HepG2 (cell line): ENCODE results near the gene GMEB1. TPM values are rescaled to one million over a fixed set of nuclear protein-coding genes. Genes with fewer than 3 reads are reported as not detected.

Experiments
- EEA1 ChIP-seq: sonication (generic); formaldehyde crosslinking; IDR thresholded peaks from 2 replicates; pipeline ENCODE4 v1.5.1; 2020; ENCODE audit warnings: mild to moderate bottlenecking, missing genetic modification reagents, borderline replicate concordance
- FOXO1 ChIP-seq: sonication (generic); formaldehyde crosslinking; IDR thresholded peaks from 2 replicates; pipeline ENCODE4 v1.4.0; 2020; ENCODE audit warnings: missing genetic modification reagents
- NR2F2 ChIP-seq: IDR thresholded peaks from 2 replicates; pipeline ENCODE4 v1.6.1; 2012; ENCODE audit warnings: low read depth, inconsistent platforms, borderline replicate concordance
- SNAPC2 ChIP-seq: sonication (generic); formaldehyde crosslinking; IDR thresholded peaks from 2 replicates; pipeline ENCODE4 v1.8.1; 2022; ENCODE audit warnings: mild to moderate bottlenecking, missing genetic modification reagents
- TGIF2 ChIP-seq: IDR thresholded peaks from 2 replicates; pipeline ENCODE4 v1.6.1; 2016; ENCODE audit warnings: control low read depth, missing compliant biosample characterization
- XRCC5 ChIP-seq: fragments of 200-400 bp; formaldehyde crosslinking; optimal IDR thresholded peaks from 2 replicates; pipeline ENCODE3; 2017; ENCODE audit warnings: mild to moderate bottlenecking, low read length
- YEATS4 ChIP-seq: sonication (generic); formaldehyde crosslinking; IDR thresholded peaks from 2 replicates; pipeline ENCODE4 v1.4.0; 2020; ENCODE audit warnings: missing genetic modification reagents, borderline replicate concordance
- ZNF556 ChIP-seq: sonication (generic); formaldehyde crosslinking; IDR thresholded peaks from 2 replicates; pipeline ENCODE4 v1.4.0; 2020; ENCODE audit warnings: mild to moderate bottlenecking, missing genetic modification reagents, borderline replicate concordance
- polyA plus RNA-seq, 8 experiments: library from polyadenylated mRNA; depleted of rRNA in 3 of 8; stranded (reverse) in 7 of 8; unstranded in 1 of 8; fragments of >200 nt; fragmentation: Illumina TruSeq in 4 of 8; extraction: Trizol in 4 of 8; gene quantifications; 2 replicates each; pipeline versions ENCODE4 v1.2.1 to v1.2.3, GENCODE V29; 2011 to 2016; ENCODE audit warnings: low read depth in 4 of 8, missing spikeins in 1 of 8, mixed read lengths in 1 of 8; ENCODE audit not compliant: insufficient read depth in 1 of 8
- total RNA-seq, 5 experiments: library from RNA; depleted of rRNA; stranded (reverse); fragments of >200 nt; fragmentation: Illumina TruSeq; extraction: Trizol; gene quantifications; 2 replicates each; pipeline ENCODE4 v1.2.3, GENCODE V29; 2016; ENCODE audit warnings: low read depth in 1 of 5
- TF ChIP-seq, protein P1 (sequence below): sonication (generic); formaldehyde crosslinking; IDR thresholded peaks from 2 replicates; pipeline ENCODE4 v1.4.0; 2020; ENCODE audit warnings: missing genetic modification reagents, borderline replicate concordance
- TF ChIP-seq, protein P2 (sequence below): sonication (generic); formaldehyde crosslinking; IDR thresholded peaks from 2 replicates; pipeline ENCODE4 v1.4.0; 2020; ENCODE audit warnings: missing genetic modification reagents
- TF ChIP-seq, protein P3 (sequence below): sonication (generic); formaldehyde crosslinking; IDR thresholded peaks from 2 replicates; pipeline ENCODE4 v1.5.1; 2020; ENCODE audit warnings: mild to moderate bottlenecking, missing genetic modification reagents
- TF ChIP-seq, protein P4 (sequence below): sonication (generic); formaldehyde crosslinking; conservative IDR thresholded peaks from 2 replicates; pipeline ENCODE4 v1.4.0; 2020; ENCODE audit warnings: mild to moderate bottlenecking, missing genetic modification reagents, moderate library complexity
- TF ChIP-seq, protein P5 (sequence below): sonication (generic); formaldehyde crosslinking; IDR thresholded peaks from 2 replicates; pipeline ENCODE4 v1.8.0; 2022; ENCODE audit warnings: mild to moderate bottlenecking, missing genetic modification reagents

GMEB1 gene
- total and polyA plus RNA-seq, 2 of the 13 experiments (the other 11 are each of a cell fraction or from before 2014, with no cell fraction given) = 3.0 to 6.0 TPM

DNA sequence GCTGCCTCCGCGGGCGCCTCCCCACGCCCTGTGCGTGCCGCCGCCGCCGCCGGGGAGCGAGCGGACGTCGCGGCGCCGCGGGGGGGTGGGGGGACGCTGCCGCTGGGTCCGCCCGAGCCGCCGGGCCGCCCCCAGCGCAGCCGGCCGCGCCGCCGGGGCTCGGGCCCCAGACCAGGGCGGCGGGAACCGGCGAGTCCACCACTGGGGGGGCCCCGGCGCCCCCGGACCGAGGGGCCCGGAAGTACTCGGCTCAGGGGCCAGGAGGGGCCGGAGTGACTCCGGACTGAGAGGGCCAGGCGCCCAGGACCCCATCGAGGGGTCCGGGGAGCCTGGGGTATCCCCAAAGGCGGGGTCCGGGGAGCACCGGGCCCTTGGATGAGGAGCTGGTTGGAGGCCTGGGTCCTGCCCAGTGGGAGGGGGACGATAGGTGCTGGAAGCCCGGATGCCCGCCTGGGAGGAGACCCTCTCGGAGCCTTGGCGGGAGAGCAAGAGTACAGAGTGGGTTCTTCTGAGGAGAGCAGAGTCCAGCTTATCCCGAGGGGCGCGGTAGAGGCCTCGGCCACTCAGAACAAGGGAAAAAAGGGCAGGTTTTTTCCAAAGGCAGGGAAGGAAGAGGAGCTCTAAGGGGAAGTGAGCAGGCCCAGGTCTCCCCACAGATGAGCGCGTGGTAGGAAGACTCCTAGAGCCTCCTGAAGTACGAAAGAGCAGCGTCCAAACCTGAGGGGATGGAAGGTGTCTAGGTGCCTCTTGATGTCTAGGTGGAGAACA lies 556 bp downstream of the GMEB1 start (continued):
- TF ChIP-seq, protein P1, sequence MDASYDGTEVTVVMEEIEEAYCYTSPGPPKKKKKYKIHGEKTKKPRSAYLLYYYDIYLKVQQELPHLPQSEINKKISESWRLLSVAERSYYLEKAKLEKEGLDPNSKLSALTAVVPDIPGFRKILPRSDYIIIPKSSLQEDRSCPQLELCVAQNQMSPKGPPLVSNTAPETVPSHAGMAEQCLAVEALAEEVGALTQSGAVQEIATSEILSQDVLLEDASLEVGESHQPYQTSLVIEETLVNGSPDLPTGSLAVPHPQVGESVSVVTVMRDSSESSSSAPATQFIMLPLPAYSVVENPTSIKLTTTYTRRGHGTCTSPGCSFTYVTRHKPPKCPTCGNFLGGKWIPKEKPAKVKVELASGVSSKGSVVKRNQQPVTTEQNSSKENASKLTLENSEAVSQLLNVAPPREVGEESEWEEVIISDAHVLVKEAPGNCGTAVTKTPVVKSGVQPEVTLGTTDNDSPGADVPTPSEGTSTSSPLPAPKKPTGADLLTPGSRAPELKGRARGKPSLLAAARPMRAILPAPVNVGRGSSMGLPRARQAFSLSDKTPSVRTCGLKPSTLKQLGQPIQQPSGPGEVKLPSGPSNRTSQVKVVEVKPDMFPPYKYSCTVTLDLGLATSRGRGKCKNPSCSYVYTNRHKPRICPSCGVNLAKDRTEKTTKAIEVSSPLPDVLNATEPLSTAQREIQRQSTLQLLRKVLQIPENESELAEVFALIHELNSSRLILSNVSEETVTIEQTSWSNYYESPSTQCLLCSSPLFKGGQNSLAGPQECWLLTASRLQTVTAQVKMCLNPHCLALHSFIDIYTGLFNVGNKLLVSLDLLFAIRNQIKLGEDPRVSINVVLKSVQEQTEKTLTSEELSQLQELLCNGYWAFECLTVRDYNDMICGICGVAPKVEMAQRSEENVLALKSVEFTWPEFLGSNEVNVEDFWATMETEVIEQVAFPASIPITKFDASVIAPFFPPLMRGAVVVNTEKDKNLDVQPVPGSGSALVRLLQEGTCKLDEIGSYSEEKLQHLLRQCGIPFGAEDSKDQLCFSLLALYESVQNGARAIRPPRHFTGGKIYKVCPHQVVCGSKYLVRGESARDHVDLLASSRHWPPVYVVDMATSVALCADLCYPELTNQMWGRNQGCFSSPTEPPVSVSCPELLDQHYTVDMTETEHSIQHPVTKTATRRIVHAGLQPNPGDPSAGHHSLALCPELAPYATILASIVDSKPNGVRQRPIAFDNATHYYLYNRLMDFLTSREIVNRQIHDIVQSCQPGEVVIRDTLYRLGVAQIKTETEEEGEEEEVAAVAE (CRISPR knock-in tag) = 0 out of 2 replicates have a peak, but pooled peaks have one; percentile 17
- no peak for TF ChIP-seq NR2F2
- TF ChIP-seq EEA1 (CRISPR knock-in tag) = no peak
- TF ChIP-seq, protein P2, sequence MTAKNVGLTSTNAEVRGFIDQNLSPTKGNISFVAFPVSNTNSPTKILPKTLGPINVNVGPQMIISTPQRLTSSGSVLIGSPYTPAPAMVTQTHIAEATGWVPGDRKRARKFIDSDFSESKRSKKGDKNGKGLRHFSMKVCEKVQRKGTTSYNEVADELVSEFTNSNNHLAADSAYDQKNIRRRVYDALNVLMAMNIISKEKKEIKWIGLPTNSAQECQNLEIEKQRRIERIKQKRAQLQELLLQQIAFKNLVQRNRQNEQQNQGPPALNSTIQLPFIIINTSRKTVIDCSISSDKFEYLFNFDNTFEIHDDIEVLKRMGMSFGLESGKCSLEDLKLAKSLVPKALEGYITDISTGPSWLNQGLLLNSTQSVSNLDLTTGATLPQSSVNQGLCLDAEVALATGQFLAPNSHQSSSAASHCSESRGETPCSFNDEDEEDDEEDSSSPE (CRISPR knock-in tag) = 0 out of 2 replicates have a peak, but pooled peaks have one; percentile 32
- TF ChIP-seq TGIF2 (CRISPR knock-in tag) = no peak
- TF ChIP-seq, protein P3, sequence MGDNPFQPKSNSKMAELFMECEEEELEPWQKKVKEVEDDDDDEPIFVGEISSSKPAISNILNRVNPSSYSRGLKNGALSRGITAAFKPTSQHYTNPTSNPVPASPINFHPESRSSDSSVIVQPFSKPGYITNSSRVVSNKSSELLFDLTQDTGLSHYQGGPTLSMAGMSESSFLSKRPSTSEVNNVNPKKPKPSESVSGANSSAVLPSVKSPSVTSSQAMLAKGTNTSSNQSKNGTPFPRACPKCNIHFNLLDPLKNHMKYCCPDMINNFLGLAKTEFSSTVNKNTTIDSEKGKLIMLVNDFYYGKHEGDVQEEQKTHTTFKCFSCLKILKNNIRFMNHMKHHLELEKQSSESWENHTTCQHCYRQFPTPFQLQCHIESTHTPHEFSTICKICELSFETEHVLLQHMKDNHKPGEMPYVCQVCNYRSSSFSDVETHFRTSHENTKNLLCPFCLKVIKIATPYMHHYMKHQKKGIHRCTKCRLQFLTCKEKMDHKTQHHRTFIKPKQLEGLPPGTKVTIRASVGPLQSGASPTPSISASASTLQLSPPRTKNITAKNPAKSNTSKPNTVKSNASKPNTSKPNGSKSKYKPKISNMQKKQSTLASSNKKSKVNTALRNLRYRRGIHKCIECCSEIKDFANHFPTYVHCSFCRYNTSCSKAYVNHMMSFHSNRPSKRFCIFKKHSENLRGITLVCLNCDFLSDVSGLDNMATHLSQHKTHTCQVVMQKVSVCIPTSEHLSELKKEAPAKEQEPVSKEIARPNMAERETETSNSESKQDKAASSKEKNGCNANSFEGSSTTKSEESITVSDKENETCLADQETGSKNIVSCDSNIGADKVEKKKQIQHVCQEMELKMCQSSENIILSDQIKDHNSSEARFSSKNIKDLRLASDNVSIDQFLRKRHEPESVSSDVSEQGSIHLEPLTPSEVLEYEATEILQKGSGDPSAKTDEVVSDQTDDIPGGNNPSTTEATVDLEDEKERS (CRISPR knock-in tag) = 0 out of 2 replicates have a peak, but pooled peaks have one; percentile 44
- no peak for TF ChIP-seq FOXO1 (CRISPR knock-in tag)
- peak; percentile 32 for TF ChIP-seq XRCC5
- 0 out of 2 replicates have a peak, but pooled peaks have one; percentile 25 for TF ChIP-seq ZNF556 (CRISPR knock-in tag)
- TF ChIP-seq YEATS4 (CRISPR knock-in tag) = 0 out of 2 replicates have a peak, but pooled peaks have one; percentile 10
- TF ChIP-seq, protein P4, sequence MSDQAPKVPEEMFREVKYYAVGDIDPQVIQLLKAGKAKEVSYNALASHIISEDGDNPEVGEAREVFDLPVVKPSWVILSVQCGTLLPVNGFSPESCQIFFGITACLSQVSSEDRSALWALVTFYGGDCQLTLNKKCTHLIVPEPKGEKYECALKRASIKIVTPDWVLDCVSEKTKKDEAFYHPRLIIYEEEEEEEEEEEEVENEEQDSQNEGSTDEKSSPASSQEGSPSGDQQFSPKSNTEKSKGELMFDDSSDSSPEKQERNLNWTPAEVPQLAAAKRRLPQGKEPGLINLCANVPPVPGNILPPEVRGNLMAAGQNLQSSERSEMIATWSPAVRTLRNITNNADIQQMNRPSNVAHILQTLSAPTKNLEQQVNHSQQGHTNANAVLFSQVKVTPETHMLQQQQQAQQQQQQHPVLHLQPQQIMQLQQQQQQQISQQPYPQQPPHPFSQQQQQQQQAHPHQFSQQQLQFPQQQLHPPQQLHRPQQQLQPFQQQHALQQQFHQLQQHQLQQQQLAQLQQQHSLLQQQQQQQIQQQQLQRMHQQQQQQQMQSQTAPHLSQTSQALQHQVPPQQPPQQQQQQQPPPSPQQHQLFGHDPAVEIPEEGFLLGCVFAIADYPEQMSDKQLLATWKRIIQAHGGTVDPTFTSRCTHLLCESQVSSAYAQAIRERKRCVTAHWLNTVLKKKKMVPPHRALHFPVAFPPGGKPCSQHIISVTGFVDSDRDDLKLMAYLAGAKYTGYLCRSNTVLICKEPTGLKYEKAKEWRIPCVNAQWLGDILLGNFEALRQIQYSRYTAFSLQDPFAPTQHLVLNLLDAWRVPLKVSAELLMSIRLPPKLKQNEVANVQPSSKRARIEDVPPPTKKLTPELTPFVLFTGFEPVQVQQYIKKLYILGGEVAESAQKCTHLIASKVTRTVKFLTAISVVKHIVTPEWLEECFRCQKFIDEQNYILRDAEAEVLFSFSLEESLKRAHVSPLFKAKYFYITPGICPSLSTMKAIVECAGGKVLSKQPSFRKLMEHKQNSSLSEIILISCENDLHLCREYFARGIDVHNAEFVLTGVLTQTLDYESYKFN (CRISPR knock-in tag) = peak; percentile 31; the same call in 1 of the 2 replicates
- TF ChIP-seq, protein P5, sequence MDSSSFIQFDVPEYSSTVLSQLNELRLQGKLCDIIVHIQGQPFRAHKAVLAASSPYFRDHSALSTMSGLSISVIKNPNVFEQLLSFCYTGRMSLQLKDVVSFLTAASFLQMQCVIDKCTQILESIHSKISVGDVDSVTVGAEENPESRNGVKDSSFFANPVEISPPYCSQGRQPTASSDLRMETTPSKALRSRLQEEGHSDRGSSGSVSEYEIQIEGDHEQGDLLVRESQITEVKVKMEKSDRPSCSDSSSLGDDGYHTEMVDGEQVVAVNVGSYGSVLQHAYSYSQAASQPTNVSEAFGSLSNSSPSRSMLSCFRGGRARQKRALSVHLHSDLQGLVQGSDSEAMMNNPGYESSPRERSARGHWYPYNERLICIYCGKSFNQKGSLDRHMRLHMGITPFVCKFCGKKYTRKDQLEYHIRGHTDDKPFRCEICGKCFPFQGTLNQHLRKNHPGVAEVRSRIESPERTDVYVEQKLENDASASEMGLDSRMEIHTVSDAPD (CRISPR knock-in tag) = no peak
- TF ChIP-seq SNAPC2 = no peak
